HUES64 (cell line): Measurements from ENCODE around the gene PCDHB14.
"Not testable (repeated sequence)": the region's sequence is repeated elsewhere in the genome, so short reads cannot be mapped to it uniquely, and the experiment has no call there.

Experiments
- H3K27ac ChIP-seq: 2 replicates; pipeline ENCODE4 v1.7.0; 2013; ENCODE audit warnings: low read depth, low read length, inconsistent platforms
- H3K27me3 ChIP-seq: 2 replicates; pipeline ENCODE4 v1.6.1; 2013; ENCODE audit warnings: mild to moderate bottlenecking, low read length; ENCODE audit not compliant: insufficient read depth
- H3K36me3 ChIP-seq: 2 replicates; pipeline ENCODE4 v1.6.1; 2013; ENCODE audit warnings: mild to moderate bottlenecking, low read length; ENCODE audit not compliant: insufficient read depth
- H3K4me1 ChIP-seq: 2 replicates; pipeline ENCODE4 v1.6.1; 2013; ENCODE audit warnings: mild to moderate bottlenecking, low read length, moderate library complexity; ENCODE audit not compliant: insufficient read depth
- H3K4me3 ChIP-seq: 2 replicates; pipeline ENCODE4 v1.5.1; 2013; ENCODE audit warnings: mild to moderate bottlenecking, low read length, moderate library complexity
- H3K9ac ChIP-seq: 2 replicates; pipeline ENCODE4 v1.6.1; 2013; ENCODE audit warnings: mild to moderate bottlenecking, low read depth, low read length
- H3K9me3 ChIP-seq: 2 replicates; pipeline ENCODE4 v1.6.1; 2013; ENCODE audit warnings: low read depth, low read length; ENCODE audit not compliant: insufficient read depth
- WGBS: fragments of 150-250, 120-280 bp; methylation state at CpG from one replicate; pipeline ENCODE4 v1.1.7; 2013; ENCODE audit warnings: missing lambda C conversion rate; 5-methylcytosine and 5-hydroxymethylcytosine counted together

Gene PCDHB14

DNA sequence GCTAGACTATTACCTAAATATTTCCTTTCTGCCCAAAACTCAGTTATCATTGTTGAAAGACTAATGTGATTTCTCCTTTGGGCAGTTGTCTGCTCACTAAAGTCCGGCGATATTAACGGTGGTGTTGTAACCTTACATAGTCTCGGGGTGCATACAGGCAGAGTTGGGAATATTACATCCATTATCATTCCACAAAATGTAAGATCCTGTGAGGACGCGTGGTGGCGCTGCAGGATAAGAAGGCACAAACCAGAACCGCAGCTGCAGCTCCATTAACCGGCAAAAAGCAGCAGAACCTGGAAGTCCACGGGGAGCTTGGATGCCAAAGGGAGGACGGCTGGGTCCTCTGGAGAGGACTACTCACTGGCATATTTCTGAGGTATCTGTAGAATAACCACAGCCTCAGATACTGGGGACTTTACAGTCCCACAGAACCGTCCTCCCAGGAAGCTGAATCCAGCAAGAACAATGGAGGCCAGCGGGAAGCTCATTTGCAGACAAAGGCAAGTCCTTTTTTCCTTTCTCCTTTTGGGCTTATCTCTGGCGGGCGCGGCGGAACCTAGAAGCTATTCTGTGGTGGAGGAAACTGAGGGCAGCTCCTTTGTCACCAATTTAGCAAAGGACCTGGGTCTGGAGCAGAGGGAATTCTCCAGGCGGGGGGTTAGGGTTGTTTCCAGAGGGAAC lies 9.3 kb upstream of the PCDHB14 start, which contains the start of gene PCDHB13:
Gene PCDHB13, plus strand, starts transcription at position 264 of the 684 bp plus-strand sequence. Its CDS starts 205 bp downstream, at position 469.
- peak within 1 kb of the TSS; percentile 42 for H3K4me3 ChIP-seq
- not testable (repeated sequence) for H3K27me3 ChIP-seq, H3K4me1 ChIP-seq, H3K9ac ChIP-seq, H3K9me3 ChIP-seq, H3K36me3 ChIP-seq, H3K27ac ChIP-seq
- 71% methylated on average over 10 of the region's 18 CpGs for WGBS

- not testable (repeated sequence) for H3K9me3 ChIP-seq, H3K4me3 ChIP-seq, H3K9ac ChIP-seq, H3K27ac ChIP-seq, H3K4me1 ChIP-seq, H3K27me3 ChIP-seq, H3K36me3 ChIP-seq
- WGBS = 93% methylated on average over 8 of the region's 12 CpGs
These were observed 8.6 kb upstream of the PCDHB14 start for GRCh38 chr5:141214583-141214982.

DNA sequence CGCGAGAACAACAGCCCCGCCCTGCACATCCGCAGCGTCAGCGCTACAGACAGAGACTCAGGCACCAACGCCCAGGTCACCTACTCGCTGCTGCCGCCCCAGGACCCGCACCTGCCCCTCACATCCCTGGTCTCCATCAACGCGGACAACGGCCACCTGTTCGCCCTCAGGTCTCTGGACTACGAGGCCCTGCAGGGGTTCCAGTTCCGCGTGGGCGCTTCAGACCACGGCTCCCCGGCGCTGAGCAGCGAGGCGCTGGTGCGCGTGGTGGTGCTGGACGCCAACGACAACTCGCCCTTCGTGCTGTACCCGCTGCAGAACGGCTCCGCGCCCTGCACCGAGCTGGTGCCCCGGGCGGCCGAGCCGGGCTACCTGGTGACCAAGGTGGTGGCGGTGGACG lies 7.6 kb upstream of the PCDHB14 start:
- not testable (repeated sequence) for H3K4me3 ChIP-seq, H3K4me1 ChIP-seq, H3K27ac ChIP-seq, H3K27me3 ChIP-seq, H3K9me3 ChIP-seq, H3K36me3 ChIP-seq, H3K9ac ChIP-seq
- WGBS = 96% methylated on average over 27 of the region's 40 CpGs

GRCh38 chr5:141216035-141216434 lies 7.1 kb upstream of the PCDHB14 start:
- WGBS = 96% methylated on average over 22 of the region's 26 CpGs
- not testable (repeated sequence) for H3K27ac ChIP-seq, H3K9me3 ChIP-seq, H3K4me1 ChIP-seq, H3K27me3 ChIP-seq, H3K9ac ChIP-seq, H3K4me3 ChIP-seq, H3K36me3 ChIP-seq

DNA sequence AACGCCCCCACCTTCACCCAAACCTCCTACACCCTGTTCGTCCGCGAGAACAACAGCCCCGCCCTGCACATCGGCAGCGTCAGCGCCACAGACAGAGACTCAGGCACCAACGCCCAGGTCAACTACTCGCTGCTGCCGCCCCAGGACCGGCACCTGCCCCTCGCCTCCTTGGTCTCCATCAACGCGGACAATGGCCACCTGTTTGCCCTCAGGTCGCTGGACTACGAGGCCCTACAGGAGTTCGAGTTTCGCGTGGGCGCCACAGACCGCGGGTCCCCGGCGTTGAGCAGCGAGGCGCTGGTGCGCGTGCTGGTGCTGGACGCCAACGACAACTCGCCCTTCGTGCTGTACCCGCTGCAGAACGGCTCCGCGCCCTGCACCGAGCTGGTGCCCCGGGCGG lies 1.7 kb downstream of the PCDHB14 start:
- 95% methylated on average over 29 of the region's 40 CpGs for WGBS
- H3K27ac ChIP-seq, H3K4me1 ChIP-seq, H3K9me3 ChIP-seq, H3K4me3 ChIP-seq, H3K27me3 ChIP-seq, H3K36me3 ChIP-seq, H3K9ac ChIP-seq: not testable (repeated sequence)

GRCh38 chr5:141225421-141225820 lies 2.3 kb downstream of the PCDHB14 start:
- WGBS = 97% methylated on average over 26 of the region's 30 CpGs

DNA sequence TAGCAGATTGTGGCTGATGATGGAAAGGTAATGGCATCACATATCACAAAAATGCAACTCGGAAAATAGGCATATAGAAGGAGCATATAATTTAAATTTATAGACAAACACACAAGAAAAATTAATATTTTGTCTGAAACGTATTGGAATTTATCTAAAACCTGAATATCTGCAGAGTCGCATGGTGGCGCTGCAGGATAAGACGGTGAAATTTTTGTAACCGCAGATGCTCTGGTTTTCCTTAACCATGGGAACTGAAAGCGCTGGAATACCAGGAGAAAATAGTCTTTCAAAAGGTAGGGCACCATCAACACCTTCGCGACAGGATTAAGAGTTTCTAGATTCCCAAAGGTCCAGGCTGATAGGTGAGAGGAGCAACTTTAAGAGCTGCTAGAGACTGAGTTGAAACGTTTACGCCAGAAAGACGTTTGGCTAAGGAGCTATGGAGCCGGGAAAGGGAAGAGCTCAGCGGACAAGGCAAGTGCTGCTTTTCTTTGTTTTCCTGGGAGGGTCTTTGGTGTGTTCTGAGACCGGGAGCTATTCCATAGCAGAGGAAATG lies 11.0 kb downstream of the PCDHB14 start:
- WGBS = 88% methylated on average over 14 of the region's 15 CpGs

More at GRCh38 chr5:141225421-141225820, 2.3 kb downstream of the PCDHB14 start:
- not testable (repeated sequence) for H3K27ac ChIP-seq, H3K9ac ChIP-seq, H3K36me3 ChIP-seq, H3K4me1 ChIP-seq, H3K4me3 ChIP-seq, H3K27me3 ChIP-seq, H3K9me3 ChIP-seq

GRCh38 chr5:141235922-141236321 lies 12.8 kb downstream of the PCDHB14 start:
- 96% methylated on average over 40 of the region's 40 CpGs for WGBS
- not testable (repeated sequence) for H3K27me3 ChIP-seq, H3K4me3 ChIP-seq, H3K27ac ChIP-seq, H3K4me1 ChIP-seq, H3K36me3 ChIP-seq, H3K9ac ChIP-seq
- H3K9me3 ChIP-seq = peaks cover 54% of the 10 kb centered on the region

More for the DNA sequence above, 11.0 kb downstream of the PCDHB14 start:
- H3K4me1 ChIP-seq = no peaks in the 10 kb centered on the region
- peak overlapping the region; percentile 45; the same call in 1 of the 2 replicates for H3K4me3 ChIP-seq
- H3K36me3 ChIP-seq = no peaks in the 10 kb centered on the region
- H3K9me3 ChIP-seq = peaks cover 53% of the 10 kb centered on the region
- no peak overlapping the region for H3K27ac ChIP-seq
- H3K9ac ChIP-seq = peak overlapping the region; percentile 47; the same call in 1 of the 2 replicates
- H3K27me3 ChIP-seq = no peaks in the 10 kb centered on the region

DNA sequence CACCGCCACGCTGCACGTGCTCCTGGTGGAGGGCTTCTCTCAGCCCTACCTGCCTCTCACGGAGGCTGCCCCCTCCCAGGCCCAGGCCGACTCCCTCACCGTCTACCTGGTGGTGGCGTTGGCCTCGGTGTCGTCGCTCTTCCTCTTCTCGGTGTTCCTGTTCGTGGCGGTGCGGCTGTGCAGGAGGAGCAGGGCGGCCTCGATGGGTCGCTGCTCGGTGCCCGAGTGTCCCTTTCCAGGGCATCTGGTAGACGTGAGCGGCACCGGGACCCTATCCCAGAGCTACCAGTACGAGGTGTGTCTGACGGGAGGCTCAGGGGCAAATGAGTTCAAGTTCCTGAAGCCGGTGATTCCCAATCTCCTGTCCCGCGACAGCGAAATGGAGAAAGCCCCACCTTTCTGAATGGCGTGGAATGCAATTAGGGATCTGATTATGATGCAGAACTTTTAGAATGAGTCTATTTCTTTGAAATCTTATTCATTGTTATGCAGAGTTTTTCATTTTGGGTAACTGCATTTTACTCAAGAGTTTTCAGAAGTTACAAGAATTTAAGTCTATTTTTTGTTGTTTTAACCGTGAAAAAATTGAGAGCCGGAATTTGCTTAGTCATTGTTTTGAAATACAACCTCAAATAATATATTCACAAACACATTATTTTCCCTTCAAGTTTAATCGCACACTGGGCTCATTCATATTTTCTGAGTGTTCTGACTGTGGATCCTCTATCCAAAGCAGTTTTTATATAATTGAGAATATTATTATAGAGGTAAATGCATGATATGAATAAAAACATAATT lies 13.6 kb downstream of the PCDHB14 start:
- Histone ChIP-seq H3K36me3 (no peaks in the 10 kb centered on the region), H3K9ac (no peak overlapping the region), H3K27ac (no peak overlapping the region), H3K9me3 (peaks cover 49% of the 10 kb centered on the region), H3K27me3 (no peaks in the 10 kb centered on the region), H3K4me3 (no peak overlapping the region), H3K4me1 (no peaks in the 10 kb centered on the region)
- WGBS = 96% methylated on average over 32 of the region's 32 CpGs

GRCh38 chr5:141241496-141241895 lies 18.4 kb downstream of the PCDHB14 start:
- Histone ChIP-seq H3K27me3 (no peaks in the 10 kb centered on the region), H3K9ac (no peak overlapping the region), H3K4me3 (no peak overlapping the region), H3K9me3 (peaks cover 30% of the 10 kb centered on the region; the same call in 1 of the 2 replicates), H3K27ac (no peak overlapping the region), H3K4me1 (no peaks in the 10 kb centered on the region), H3K36me3 (no peaks in the 10 kb centered on the region; the same call in 1 of the 2 replicates)
- WGBS = 97% methylated on average over 43 of the region's 43 CpGs

- peaks cover 40% of the 10 kb centered on the region for H3K9me3 ChIP-seq
- H3K9ac ChIP-seq = peak within 1 kb of the TSS; percentile 61
- no peaks in the 10 kb centered on the region for H3K27me3 ChIP-seq
- WGBS = 85% methylated on average over 16 of the region's 16 CpGs
- peak within 1 kb of the TSS; percentile 61 for H3K4me3 ChIP-seq
- H3K36me3 ChIP-seq = peaks cover 3% of the 10 kb centered on the region; the same call in 1 of the 2 replicates
- no peak within 1 kb of the TSS for H3K27ac ChIP-seq
- no peaks in the 10 kb centered on the region for H3K4me1 ChIP-seq
These were observed 22.1 kb downstream of the PCDHB14 start, which contains the start of gene PCDHB15 for GRCh38 chr5:141245250-141245717. TSS of gene PCDHB15 (plus strand) at chr5:141245395. CDS start at chr5:141245579, 184 bp downstream.
